GM19468 (cell line): Measurements from ENCODE around the gene SCGB3A2.

Experiments
- ATAC-seq: cut with Tn5 transposase; IDR thresholded peaks from one replicate; pipeline ENCODE4 v1.9.1; 2021; ENCODE audit warnings: mild to moderate bottlenecking, moderate library complexity, moderate number of reproducible peaks; ENCODE audit not compliant: unreplicated experiment; ENCODE audit errors: extremely low read depth

The SCGB3A2 gene

GRCh38 chr5:147901599-147902039 is 23.1 kb downstream of the SCGB3A2 start:
- ATAC-seq, result no peak

GRCh38 chr5:147902609-147903115 is 24.2 kb downstream of the SCGB3A2 start:
- no peak for ATAC-seq

GRCh38 chr5:147904110-147904509 is 25.6 kb downstream of the SCGB3A2 start:
- no peak for ATAC-seq

- ATAC-seq, result no peak
These were observed 28.0 kb downstream of the SCGB3A2 start, which contains the start of gene C5orf46 for GRCh38 chr5:147906326-147907095. TSS of gene C5orf46 (minus strand) at chr5:147906538. CDS start at chr5:147906501, 37 bp downstream.

GRCh38 chr5:147911427-147911826 is 32.9 kb downstream of the SCGB3A2 start:
- no peak for ATAC-seq

- no peak for ATAC-seq
These were observed 33.5 kb downstream of the SCGB3A2 start for GRCh38 chr5:147912011-147912410.

- no peak for ATAC-seq
These were observed 35.3 kb downstream of the SCGB3A2 start for GRCh38 chr5:147913786-147914185.

GRCh38 chr5:147918101-147918685 is 39.7 kb downstream of the SCGB3A2 start:
- ATAC-seq, result no peak

- ATAC-seq, result no peak
These were observed 40.4 kb downstream of the SCGB3A2 start for GRCh38 chr5:147918899-147919298.

- ATAC-seq, result no peak
These were observed 42.0 kb downstream of the SCGB3A2 start for GRCh38 chr5:147920420-147921030.

- no peak for ATAC-seq
These were observed 42.6 kb downstream of the SCGB3A2 start for GRCh38 chr5:147921136-147921535.

GRCh38 chr5:147925020-147925419 is 46.5 kb downstream of the SCGB3A2 start:
- no peak for ATAC-seq

GRCh38 chr5:147927901-147928300 is 49.4 kb downstream of the SCGB3A2 start:
- ATAC-seq, result no peak

GRCh38 chr5:147930769-147931168 is 52.3 kb downstream of the SCGB3A2 start:
- no peak for ATAC-seq
